ENCODE measurements around the gene NGEF. TPM values are rescaled to one million over a fixed set of nuclear protein-coding genes. Genes with fewer than 3 reads are reported as not detected.
A peak's percentile ranks its signal among the peaks of the same experiment; 100 is the strongest.

Gene NGEF
- total RNA-seq, 1 experiment from 2014 or later = 1.9 TPM

DNA sequence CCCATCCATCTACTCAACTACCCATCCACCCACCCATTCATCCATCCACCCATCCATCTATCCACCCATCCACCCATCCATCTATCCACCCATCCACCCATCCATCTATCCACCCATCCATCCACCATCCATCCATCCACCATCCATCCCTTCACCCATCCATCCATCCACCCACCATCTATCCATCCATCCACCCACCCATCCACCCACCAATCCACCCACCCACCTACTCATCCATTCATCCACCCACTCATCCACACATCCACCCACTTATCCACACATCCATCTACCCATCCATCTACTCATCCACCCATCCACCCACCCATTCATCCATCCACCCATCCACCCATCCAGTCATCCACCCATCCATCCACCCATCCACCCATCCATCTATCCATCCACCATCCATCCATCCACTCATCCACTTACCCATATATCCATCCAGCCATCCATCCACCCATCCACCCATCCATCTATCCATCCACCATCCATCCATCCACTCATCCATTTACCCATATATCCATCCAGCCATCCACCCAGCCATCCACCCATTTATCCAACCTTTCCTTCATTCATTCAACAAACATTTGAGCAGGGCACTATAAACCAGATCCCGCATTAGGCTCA, 2.1 kb upstream of the NGEF start:
- no peak overlapping the region for H3K27ac Mint-ChIP-seq
- peak; percentile 5 for DNase-seq
- H3K9me3 Mint-ChIP-seq = peaks cover 0 to 5% of the 10 kb centered on the region in 2 experiments; a peak in 2 of 5 replicates
- Histone ChIP-seq H3K14ac (ENCODE audit: insufficient read depth, low read length) (no peak overlapping the region), H2BK5ac (ENCODE audit: insufficient read length, low read length) (no peak overlapping the region), H3K79me1 (ENCODE audit: insufficient read depth, low read depth, low read length, poor library complexity, severe bottlenecking) (no peaks in the 10 kb centered on the region), H3K23me2 (ENCODE audit: insufficient read length, low read depth, low read length, poor library complexity, severe bottlenecking) (no peaks in the 10 kb centered on the region), H2AFZ (ENCODE audit: low read length) (no peak overlapping the region), H3K23ac (ENCODE audit: insufficient read length, low read depth, low read length) (no peak overlapping the region), H3K4me1 (ENCODE audit: insufficient read depth, low read length) (no peaks in the 10 kb centered on the region), H2BK120ac (ENCODE audit: low read depth, low read length, poor library complexity, severe bottlenecking) (no peak overlapping the region), H3K79me2 (ENCODE audit: insufficient read depth, low read length) (no peaks in the 10 kb centered on the region), H3K4me2 (ENCODE audit: insufficient read depth, insufficient read length, low read length) (no peak overlapping the region), H3K9ac (ENCODE audit: extremely low read depth, insufficient read length, low read length) (no peak overlapping the region), H4K91ac (ENCODE audit: insufficient read length, low read depth, low read length) (no peak overlapping the region), H3K4ac (ENCODE audit: low read depth, low read length) (no peak overlapping the region), H3K27ac (ENCODE audit: insufficient read length, low read depth, low read length) (no peak overlapping the region), H3K18ac (ENCODE audit: insufficient read length, low read depth, low read length) (no peak overlapping the region), H2BK20ac (ENCODE audit: low read depth, low read length, poor library complexity, severe bottlenecking) (no peak overlapping the region), H4K20me1 (ENCODE audit: control insufficient read depth, insufficient read depth, insufficient read length) (no peaks in the 10 kb centered on the region), H3K9me3 (ENCODE audit: control insufficient read depth, low read depth, low read length) (no peaks in the 10 kb centered on the region), H3K27me3 (ENCODE audit: insufficient read depth, low read length) (no peaks in the 10 kb centered on the region), H2BK12ac (ENCODE audit: insufficient read length, low read depth, low read length) (no peak overlapping the region), H4K5ac (ENCODE audit: insufficient read length, low read depth, low read length) (no peak overlapping the region), H3K56ac (ENCODE audit: insufficient read length, low read depth, low read length) (no peak overlapping the region), H3T11ph (ENCODE audit: low read length) (no peak overlapping the region), H2AK5ac (ENCODE audit: insufficient read length, low read length) (no peak overlapping the region), H4K8ac (replicated peaks; ENCODE audit: insufficient read length, low read depth, low read length) (no peak overlapping the region), H2BK15ac (ENCODE audit: low read depth, low read length) (no peak overlapping the region)
- no peaks in the 10 kb centered on the region for H3K36me3 Mint-ChIP-seq (ENCODE audit: insufficient read depth in 1 of 3, low read depth in 3 of 3)
- peaks cover 1% of the 10 kb centered on the region; the same call in 1 of the 2 replicates for H3K27me3 Mint-ChIP-seq (ENCODE audit: low read depth)
- no peaks in the 10 kb centered on the region for H3K4me1 Mint-ChIP-seq
- no peak overlapping the region for H3K4me3 Mint-ChIP-seq
- TF ChIP-seq, protein P1, sequence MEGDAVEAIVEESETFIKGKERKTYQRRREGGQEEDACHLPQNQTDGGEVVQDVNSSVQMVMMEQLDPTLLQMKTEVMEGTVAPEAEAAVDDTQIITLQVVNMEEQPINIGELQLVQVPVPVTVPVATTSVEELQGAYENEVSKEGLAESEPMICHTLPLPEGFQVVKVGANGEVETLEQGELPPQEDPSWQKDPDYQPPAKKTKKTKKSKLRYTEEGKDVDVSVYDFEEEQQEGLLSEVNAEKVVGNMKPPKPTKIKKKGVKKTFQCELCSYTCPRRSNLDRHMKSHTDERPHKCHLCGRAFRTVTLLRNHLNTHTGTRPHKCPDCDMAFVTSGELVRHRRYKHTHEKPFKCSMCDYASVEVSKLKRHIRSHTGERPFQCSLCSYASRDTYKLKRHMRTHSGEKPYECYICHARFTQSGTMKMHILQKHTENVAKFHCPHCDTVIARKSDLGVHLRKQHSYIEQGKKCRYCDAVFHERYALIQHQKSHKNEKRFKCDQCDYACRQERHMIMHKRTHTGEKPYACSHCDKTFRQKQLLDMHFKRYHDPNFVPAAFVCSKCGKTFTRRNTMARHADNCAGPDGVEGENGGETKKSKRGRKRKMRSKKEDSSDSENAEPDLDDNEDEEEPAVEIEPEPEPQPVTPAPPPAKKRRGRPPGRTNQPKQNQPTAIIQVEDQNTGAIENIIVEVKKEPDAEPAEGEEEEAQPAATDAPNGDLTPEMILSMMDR (conservative IDR thresholded peaks at IDR 0.05) = no peak
- no CpG with 5 or more reads among the region's 1 CpG for WGBS (ENCODE audit: extremely low coverage, insufficient read length, low lambda C conversion rate)

Measured in H9 (cell line).